Measurements from ENCODE around the gene ATP6AP1.
"Not testable (repeated sequence)": the region's sequence is repeated elsewhere in the genome, so short reads cannot be mapped to it uniquely, and the experiment has no call there.

The ATP6AP1 gene

GRCh38 chrX:154399527-154400368 lies 28.7 kb upstream of the ATP6AP1 start:
- no peak for DNase-seq

- not testable (repeated sequence) for DNase-seq
Measured at GRCh38 chrX:154400369-154400817, 28.1 kb upstream of the ATP6AP1 start.

GRCh38 chrX:154401045-154401799 lies 27.3 kb upstream of the ATP6AP1 start:
- no peak for DNase-seq

- DNase-seq = no peak
Measured at GRCh38 chrX:154401918-154402621, 26.4 kb upstream of the ATP6AP1 start.

- no peak for DNase-seq
Measured at GRCh38 chrX:154402622-154403127, 25.8 kb upstream of the ATP6AP1 start.

- no peak for DNase-seq
Measured at GRCh38 chrX:154403192-154403591, 25.3 kb upstream of the ATP6AP1 start.

- DNase-seq = no peak
Measured at GRCh38 chrX:154403858-154404257, 24.6 kb upstream of the ATP6AP1 start.

GRCh38 chrX:154404625-154405192 lies 23.8 kb upstream of the ATP6AP1 start:
- no peak for DNase-seq

- DNase-seq = no peak
Measured at GRCh38 chrX:154408659-154409221, 19.7 kb upstream of the ATP6AP1 start.

GRCh38 chrX:154409222-154409871 lies 19.1 kb upstream of the ATP6AP1 start, which contains the start of gene DNASE1L1:
Gene DNASE1L1, minus strand, starts transcription at chrX:154409254. Its CDS starts 3,686 bp downstream, at chrX:154405568.
- no peak for DNase-seq

- no peak for DNase-seq
Measured at GRCh38 chrX:154411981-154412340, 16.5 kb upstream of the ATP6AP1 start.

GRCh38 chrX:154412468-154412867 lies 16.0 kb upstream of the ATP6AP1 start:
- no peak for DNase-seq

- DNase-seq = no peak
Measured at GRCh38 chrX:154413142-154413541, 15.3 kb upstream of the ATP6AP1 start.

GRCh38 chrX:154417157-154417556 lies 11.3 kb upstream of the ATP6AP1 start:
- no peak for DNase-seq

- DNase-seq = no peak
Measured at GRCh38 chrX:154419189-154419588, 9.3 kb upstream of the ATP6AP1 start.

- DNase-seq = no peak
Measured at GRCh38 chrX:154419688-154420401, 8.6 kb upstream of the ATP6AP1 start.

- no peak for DNase-seq
Measured at GRCh38 chrX:154420402-154420756, 8.1 kb upstream of the ATP6AP1 start.

- no peak for DNase-seq
Measured at GRCh38 chrX:154426916-154427770, 1.3 kb upstream of the ATP6AP1 start.

- no peak for DNase-seq
Measured at GRCh38 chrX:154429711-154430110, 1.2 kb downstream of the ATP6AP1 start.

GRCh38 chrX:154430479-154430878 lies 2.0 kb downstream of the ATP6AP1 start:
- no peak for DNase-seq
